NCI-H526 (cell line): ENCODE measurements around the gene LENEP.
"Not testable (repeated sequence)": the region's sequence is repeated elsewhere in the genome, so short reads cannot be mapped to it uniquely, and the experiment has no call there.

Experiments used
- DNase-seq, 2 experiments: peaks; one replicate each; lab custom pipeline; 2025; lab: John Stamatoyannopoulos, UW

The LENEP gene

DNA sequence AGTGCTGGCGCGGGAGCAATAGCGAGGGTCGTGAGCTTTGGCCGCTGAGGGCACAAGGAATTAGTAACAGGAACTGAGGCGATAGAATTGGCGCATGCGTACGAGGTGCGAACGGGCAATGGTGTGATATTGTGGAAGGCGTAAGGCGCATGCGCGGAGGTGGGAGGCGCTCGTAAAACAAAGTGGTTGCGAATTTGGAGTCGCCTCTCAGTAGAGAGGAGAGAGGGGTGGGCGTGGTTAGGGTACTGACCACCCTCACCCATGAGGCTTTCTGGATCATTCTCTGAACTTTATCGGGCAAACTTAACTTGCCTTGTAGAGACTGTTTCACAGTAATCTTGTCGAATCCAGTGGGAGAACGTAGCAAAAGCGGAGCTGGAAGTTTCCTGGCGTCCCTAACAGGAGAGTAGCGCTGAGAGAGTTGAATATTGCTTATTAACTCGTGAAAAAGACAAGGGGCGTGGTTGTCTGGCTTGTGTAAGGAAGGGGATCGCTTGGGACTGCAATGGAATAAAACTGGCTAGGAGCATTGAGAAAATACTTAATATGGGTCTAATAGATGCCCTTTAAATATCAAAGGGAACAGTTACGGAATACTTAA, 18.5 kb upstream of the LENEP start:
- DNase-seq, result peak; percentile 99 to 100

DNA sequence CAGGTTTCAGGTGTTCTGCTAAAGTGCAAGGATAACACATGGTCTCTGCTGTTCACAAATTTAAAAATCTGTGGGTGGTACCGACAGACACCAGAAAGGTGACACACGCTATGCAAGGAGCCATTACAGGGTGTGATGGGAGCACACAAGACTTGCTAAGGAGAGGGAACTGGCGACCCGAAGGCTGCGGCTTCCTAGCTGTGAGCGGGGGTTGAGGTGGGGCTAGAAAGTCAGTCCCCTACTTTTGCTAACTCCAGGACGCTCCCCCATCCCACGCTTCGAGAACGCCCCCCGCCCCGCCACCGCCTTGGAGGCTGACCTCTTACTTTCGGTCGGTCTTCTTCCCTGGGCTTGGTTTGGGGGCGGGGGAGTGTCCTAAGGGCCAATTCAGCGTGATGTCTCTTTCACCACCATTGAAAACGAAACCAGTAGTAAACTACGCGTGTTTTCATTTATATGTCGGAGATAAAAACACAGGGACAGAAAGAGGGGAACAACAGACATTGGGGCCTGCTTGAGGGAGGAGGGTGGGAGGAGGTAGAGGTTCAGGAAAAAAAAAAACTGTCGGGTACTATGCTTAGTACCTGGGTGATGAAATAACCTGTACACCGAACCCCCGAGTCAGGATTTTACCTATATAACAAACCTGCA, 17.9 kb upstream of the LENEP start:
- DNase-seq, result peak in 1 of 2 experiments; percentile 79

DNA sequence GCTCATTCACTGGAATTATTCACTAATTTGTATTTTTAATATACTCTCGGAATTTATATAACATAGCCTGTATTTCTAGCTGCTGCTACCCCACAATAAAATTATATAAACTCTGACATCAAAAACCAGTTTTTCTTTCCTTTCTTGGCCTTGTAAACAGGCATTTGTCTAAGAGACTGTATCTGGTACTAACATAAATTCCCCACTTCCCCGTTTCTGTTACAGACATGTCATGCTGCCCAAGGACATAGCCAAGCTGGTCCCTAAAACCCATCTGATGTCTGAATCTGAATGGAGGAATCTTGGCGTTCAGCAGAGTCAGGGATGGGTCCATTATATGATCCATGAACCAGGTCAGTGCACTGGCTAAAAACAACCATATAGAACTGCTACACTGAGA, 15.6 kb upstream of the LENEP start:
- DNase-seq, result not testable (repeated sequence)

DNA sequence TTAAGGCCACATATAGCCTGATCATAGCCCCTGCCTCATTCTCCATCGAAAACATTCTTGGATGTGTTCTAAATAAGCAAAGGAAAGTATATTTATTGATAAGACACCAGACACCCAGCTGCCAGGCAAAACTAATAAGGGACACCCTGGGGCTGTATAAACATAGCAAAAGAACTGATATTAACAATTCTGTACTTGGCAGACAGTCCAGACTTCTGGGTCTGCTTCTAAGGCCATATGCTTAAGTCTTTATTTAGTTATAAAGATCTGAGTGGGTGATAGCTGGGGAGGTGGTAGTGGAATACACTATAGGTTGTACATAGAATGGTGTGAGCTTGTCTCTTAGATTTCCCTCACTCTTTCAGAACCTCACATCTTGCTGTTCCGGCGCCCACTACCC, 15.0 kb upstream of the LENEP start:
- DNase-seq, result no peak

DNA sequence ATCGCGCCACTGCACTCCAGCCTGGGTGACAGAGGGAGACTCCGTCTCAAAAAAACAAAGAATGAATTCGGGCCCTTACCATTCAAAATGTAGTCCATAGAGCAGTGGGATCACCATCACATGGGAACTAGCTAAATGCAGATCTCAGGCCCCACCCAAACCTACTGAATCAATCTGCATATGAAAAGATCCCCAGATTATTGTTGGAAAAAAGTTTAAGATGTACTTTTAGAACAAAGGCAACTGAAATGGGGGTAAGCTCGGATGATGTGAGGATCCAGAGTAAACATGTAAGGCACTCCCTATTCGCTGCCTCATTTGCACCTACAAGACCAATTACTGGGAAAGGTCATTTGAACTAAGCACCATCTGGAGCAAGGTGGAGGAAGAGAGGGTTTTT, 11.0 kb upstream of the LENEP start:
- DNase-seq, result peak in 1 of 2 experiments; percentile 71

DNA sequence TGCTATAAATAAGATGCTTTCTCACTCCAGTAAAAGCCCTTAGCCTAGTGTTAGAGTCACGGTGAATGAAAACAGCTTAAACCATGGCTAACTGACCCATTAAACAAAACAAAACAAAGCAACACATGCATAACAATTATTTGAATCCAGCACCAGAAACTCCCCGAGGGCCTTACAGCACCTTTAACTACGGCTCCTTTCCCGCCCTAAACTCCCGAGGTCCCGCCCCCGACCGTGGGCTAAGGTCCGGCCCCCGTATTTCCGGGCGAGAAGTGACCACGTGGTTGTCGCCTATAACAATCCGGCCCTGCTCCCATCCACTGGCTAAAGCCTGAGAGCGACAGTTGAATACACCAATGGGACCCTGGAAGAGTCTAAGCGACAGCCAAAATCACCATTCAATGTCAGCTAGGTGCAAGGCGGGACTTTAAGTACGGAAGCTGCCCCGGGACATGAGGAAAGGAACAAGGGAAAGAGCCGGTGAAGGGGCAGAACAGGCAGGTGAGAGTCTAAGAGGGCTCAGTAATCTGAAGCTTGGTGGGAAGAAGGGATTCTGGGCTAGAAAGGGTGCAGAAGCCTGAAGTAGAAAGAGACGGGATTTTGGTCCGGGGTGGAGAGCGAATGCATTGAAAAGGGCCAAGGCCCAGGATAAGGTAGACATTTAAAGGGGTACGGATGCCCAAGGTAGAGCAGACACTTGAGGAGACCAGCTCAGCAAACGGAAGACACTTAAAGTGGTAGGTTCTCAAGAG, 10.3 kb upstream of the LENEP start, which contains the start of gene FLAD1:
TSS of gene FLAD1 (plus strand) at position 448 of the 752 bp plus-strand sequence. CDS start 351 bp downstream, outside the sequence.
- DNase-seq, result peak; percentile 100

DNA sequence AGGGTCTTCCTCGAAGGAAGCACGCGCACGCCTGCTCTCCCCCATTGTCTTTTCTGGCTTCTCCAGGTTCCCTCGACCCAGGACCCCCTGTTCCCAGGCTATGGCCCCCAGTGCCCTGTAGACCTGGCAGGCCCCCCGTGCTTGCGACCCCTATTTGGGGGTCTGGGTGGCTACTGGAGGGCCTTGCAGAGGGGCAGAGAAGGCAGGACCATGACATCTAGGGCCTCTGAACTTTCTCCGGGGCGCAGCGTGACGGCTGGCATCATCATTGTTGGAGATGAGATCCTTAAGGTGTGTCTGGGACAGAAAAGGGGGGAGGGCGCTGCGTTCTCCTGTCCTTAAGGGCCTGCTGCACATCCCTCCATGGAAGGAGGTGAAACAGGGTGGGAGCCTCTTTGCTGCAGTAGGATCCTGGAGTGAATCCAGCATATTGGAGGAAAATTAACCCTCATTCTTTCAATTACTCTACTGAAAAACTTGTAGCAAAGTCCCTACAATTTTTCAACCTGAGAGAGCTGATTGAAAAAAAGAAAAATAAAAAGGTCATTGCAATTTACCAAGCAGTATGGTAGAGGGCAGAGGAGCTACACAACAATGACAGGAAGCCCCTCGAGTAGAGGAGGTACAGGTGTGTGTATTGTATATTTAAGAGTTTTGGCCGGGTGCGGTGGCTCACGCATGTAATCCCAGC, 9.5 kb upstream of the LENEP start:
- DNase-seq, result peak in 1 of 2 experiments; percentile 54

DNA sequence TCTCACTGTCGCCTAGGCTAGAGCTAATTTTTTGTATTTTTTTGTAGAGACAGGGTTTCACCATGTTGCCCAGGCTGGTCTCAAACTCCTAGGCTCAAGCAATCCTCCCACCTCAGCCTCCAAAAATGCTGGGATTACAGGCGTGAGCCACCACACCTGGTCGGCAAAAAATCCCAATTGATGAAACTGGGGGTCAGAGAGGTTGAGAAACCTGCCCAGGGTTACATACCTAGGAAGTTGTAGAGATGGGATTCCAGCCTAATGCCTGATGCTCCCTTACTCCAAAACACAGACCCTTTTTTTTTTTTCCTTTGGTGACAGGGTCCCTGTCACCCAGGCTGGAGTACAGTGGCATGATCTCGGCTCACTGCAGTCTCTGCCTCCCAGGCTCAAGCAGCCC, 6.7 kb upstream of the LENEP start:
- not testable (repeated sequence) for DNase-seq

DNA sequence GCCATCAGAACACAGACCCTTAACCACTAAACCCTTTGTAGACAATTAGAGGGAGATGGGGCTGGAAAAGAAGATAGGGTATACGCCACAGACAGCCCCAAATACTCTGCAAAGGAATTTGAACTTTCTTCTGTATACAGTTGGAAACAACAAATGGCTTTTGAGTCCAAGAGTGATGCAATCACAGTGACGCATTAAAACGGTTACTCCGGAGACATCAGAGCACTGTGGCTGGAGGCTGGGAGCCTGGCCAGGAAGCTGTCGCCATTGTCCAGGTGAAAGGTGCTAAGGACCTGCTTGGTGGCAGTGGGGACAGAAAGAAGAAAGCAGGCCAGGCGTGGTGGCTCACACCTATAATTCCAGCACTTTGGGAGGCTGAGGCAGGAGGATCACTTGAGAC, 6.1 kb upstream of the LENEP start:
- DNase-seq, result no peak

DNA sequence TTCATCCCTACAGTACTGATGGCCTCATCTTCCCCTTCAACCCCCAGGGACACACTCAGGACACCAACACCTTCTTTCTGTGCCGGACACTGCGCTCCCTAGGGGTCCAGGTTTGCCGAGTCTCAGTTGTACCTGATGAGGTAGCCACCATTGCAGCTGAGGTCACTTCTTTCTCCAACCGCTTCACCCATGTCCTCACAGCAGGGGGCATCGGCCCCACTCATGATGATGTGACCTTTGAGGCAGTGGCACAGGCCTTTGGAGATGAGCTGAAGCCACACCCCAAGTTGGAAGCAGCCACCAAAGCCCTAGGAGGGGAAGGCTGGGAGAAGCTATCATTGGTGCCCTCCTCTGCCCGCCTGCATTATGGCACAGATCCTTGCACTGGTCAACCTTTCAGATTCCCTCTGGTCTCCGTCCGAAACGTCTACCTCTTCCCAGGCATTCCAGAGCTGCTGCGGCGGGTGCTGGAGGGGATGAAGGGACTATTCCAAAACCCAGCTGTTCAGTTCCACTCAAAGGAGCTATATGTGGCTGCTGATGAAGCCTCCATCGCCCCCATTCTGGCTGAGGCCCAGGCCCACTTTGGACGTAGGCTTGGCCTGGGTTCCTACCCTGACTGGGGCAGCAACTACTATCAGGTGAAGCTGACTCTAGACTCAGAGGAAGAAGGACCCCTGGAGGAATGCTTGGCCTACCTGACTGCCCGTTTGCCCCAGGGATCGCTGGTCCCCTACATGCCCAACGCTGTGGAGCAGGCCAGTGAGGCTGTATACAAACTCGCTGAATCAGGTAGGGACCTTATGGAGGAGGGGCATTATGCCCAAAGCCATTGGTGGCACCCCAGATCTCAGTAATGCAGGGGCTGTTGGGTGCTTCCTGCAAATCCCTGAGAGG, 5.1 kb upstream of the LENEP start:
- DNase-seq, result no peak

DNA sequence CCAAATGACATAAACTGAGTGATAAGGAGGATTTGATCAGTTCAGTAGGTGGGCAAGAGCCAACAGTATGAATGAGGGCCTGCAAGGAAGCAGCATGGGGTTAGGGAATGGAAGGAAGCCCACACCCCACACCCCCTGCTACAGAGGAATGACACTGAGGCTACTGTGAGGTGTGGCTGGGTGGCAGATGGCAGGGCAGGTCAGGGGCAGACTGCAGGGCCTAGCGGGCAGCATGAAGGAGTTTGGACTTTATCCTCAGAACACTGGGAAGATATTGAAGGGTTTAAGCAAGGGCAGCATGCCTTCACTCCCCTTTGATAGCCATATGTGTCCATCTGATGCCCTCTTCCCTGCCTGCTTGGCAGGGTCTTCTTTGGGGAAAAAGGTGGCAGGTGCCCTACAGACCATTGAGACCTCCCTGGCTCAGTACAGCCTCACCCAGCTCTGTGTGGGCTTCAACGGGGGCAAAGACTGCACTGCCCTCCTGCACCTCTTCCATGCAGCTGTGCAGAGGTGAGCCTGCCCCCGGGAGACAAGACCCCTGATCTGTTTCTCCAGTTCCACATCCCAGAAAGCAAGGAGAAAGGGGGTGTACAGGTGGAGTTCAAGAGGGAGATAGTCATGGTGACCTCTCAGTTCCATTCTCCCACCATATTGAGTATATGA, 4.1 kb upstream of the LENEP start:
- no peak for DNase-seq

DNA sequence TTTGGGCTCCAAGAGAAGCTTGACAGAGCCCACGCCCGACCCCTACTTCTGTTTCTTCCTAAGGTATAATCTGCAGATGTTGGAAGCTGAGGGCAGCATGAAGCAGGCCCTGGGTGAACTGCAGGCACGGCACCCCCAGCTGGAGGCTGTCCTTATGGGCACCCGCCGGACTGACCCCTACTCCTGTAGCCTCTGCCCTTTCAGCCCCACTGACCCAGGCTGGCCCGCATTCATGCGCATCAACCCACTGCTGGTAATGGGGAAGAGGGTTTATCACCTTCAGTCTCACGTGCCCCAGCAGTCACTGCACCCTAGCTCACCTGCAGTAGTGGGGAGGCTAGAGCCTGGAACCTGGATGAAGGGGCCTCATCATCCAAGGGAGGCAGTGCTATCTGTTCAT, 3.1 kb upstream of the LENEP start:
- DNase-seq, result no peak

DNA sequence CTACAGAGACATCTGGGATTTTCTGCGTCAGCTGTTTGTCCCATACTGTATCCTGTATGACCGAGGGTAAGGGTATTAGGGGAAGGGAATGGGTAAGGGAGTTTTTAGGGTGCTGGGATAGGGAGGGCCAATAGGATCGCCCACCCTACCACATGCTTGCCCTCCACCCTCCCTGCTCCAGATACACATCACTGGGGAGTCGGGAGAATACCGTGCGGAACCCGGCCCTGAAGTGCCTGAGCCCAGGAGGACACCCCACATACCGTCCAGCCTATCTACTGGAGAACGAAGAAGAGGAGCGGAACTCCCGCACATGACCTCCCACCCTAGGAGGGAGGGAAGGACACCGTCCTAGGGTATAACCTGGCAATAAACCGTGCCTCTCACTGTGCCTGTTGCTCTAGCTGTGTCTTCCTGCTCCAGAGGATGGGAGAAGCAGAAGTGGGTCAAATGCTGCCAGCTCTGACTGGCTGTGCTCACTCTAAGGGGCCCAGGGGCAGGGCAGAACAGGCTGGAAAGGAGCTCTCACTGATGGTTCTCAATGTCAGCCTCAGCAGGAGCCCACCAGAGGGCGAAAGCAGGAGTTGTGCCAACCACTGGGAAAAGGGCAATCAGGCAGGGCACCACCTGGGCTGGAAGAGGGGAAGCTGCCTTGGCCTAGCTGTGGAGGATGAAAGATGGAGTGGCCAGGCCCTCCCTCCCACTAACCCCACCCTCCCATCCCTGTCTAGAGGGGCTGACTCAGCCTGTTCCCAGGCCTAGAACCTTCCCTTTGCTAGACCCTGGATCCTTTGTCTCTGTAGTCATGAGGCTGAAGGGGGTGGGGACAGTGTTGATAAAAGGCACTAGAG, 440 bp upstream of the LENEP start:
- DNase-seq, result peak; percentile 50 to 73

DNA sequence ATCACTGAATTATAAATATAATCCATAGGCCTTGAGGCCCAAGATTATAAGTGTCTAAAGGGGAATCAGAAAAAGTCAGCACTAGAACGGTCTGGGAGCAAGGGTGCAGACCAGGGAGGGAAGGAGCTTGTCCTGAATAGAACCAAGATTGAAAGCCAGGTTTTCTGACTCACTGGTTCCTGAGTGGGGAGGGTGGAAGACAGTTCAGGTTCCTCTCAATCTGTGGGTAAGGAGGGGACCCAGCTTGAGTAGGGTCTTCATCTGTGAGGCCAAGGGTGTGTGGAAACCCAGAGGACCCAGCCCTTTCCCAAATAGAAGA, 842 bp downstream of the LENEP start:
- DNase-seq, result no peak

DNA sequence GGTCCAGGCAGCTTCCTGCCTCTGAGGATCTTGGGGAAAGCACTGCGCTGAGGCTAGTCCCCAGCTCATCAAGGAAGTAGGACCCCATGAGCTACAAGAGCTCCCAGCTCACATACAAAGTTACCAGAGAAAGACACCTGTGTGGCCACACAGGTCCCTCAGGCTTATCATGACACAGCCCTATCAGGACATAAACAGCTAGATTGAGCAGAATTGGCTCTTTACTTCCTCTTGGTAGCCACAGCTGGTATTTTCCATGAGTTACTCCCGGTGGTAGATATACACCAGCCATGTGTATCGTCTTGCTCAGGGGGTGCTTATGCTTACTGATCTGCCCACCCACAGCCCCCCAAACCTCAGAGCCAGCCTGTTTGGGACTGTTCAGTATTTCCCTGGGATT, 1.2 kb downstream of the LENEP start:
- no peak for DNase-seq

DNA sequence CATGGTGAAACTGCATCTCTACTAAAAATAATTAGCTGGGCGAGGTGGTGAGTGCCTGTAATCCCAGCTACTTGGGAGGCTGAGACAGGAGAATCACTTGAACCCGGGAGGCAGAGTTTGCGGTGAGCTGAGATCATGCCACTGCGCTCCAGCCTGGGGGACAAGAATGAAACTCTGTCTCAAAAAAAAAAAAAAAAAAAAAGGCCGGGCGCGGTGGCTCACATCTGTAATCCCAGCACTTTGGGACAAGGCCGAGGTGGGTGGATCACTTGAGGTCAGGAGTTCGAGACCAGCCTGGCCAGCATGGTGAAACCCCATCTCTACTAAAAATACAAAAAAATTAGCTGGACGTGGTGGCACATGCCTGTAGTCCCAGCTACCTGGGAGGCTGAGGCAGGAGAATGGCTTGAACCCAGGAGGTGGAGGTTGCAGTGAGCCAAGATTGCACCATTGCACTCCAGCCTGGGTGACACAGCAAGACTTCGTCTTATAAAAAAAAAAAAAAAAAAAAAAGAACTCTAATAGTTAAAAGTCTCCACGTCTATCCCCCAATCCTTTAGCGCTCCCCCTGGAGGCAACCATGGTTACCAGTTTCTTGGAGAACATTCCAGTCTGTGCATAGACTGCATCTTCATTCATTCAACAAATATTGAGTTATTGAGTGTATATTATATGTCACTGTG, 2.1 kb downstream of the LENEP start:
- DNase-seq, result peak; percentile 68 to 76

DNA sequence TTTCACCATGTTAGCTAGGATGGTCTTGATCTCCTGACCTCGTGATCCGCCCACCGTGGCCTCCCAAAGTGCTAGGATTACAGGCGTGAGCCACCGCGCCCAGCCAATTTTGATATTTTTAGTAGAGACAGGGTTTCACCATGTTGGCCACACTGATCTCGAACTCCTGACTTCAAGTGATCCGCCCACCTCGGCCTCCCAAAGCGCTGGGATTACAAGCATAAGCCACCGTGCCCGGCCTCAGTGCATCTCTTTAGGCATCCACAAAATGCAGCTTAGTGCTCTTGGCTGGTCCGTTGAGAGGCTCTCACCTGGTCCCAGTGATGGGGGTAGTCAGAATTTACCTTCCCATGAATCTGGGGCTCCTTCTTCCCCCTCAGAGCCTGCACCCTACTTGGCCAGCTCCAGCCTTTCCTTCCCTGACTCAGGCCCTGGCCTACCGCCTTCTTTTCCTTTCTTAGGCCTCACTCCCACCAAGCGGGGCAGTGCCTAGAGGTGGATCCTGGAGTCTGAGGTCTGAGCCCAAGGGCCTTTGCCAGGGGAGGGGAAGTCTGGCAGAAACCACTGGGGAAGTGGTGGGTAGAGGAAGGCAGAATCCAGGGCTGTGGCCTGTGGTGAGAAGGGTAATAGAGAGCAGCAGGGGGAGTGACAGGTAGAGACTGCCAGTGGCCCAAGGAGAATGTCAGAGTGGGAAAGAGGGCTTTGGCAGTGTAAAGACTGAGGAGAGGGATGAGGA, 3.7 kb downstream of the LENEP start:
- no peak for DNase-seq

DNA sequence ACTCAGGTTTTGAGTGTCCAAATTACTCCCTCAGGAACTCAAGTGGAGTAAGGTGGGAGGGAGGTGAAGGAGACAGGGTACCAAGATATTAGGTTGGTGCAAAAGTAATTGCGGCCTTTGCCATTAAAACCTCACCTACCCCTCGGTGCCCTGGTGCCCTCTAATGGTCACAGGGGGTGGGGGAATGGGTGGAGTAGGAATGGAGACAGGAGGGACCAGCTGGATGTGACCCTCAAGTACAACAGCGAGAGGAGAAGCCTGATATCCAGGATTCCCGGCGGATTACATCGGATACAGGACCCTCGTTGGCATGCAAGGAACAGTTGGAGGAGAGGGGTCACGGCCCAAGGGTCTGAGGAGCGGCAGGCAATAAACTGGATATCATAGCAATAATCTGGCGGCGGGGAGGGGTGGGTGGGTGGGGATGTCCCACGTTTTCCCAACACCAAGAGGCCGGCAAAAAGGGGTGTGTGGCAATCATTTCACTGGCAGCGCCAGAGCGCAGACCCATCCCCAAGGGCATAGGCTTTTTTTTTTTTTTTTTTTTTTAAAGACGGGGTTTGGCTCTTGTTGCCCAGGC, 4.9 kb downstream of the LENEP start:
- DNase-seq, result no peak
